NCI-H2196 (cell line): ENCODE data around the gene PILRB.
"Not testable (repeated sequence)": the region's sequence is repeated elsewhere in the genome, so short reads cannot be mapped to it uniquely, and the experiment has no call there.

Source experiments
- DNase-seq: peaks from one replicate; lab custom pipeline; 2025; ENCODE audit not compliant: unreplicated experiment; lab: John Stamatoyannopoulos, UW

PILRB gene

GRCh38 chr7:100353685-100354330 lies 4.1 kb upstream of the PILRB start:
- DNase-seq, result no peak

- DNase-seq, result no peak
These were observed 1.4 kb upstream of the PILRB start for GRCh38 chr7:100356416-100357068.

GRCh38 chr7:100357131-100357561 lies 771 bp upstream of the PILRB start:
- DNase-seq, result no peak

GRCh38 chr7:100358857-100359212 lies 918 bp downstream of the PILRB start:
- DNase-seq, result no peak

- no peak for DNase-seq
These were observed 2.4 kb downstream of the PILRB start for GRCh38 chr7:100360135-100360854.

- DNase-seq, result no peak
These were observed 5.2 kb downstream of the PILRB start for GRCh38 chr7:100363098-100363497.

- DNase-seq, result not testable (repeated sequence)
These were observed 5.9 kb downstream of the PILRB start for GRCh38 chr7:100363797-100364196.

GRCh38 chr7:100364480-100364879 lies 6.6 kb downstream of the PILRB start:
- no peak for DNase-seq

GRCh38 chr7:100365998-100366367 lies 8.1 kb downstream of the PILRB start:
- DNase-seq, result not testable (repeated sequence)

- DNase-seq, result no peak
These were observed 8.7 kb downstream of the PILRB start for GRCh38 chr7:100366411-100367250.

GRCh38 chr7:100367251-100367620 lies 9.3 kb downstream of the PILRB start:
- no peak for DNase-seq

- DNase-seq, result no peak
These were observed 10.0 kb downstream of the PILRB start for GRCh38 chr7:100367676-100368613.

GRCh38 chr7:100369105-100369504 lies 11.2 kb downstream of the PILRB start:
- DNase-seq, result no peak

- no peak for DNase-seq
These were observed 12.4 kb downstream of the PILRB start for GRCh38 chr7:100370303-100370702.

- no peak for DNase-seq
These were observed 12.8 kb downstream of the PILRB start for GRCh38 chr7:100370746-100371145.

- DNase-seq, result no peak
These were observed 13.7 kb downstream of the PILRB start for GRCh38 chr7:100371561-100372171.

GRCh38 chr7:100372256-100372655 lies 14.3 kb downstream of the PILRB start:
- DNase-seq, result no peak

- DNase-seq, result no peak
These were observed 14.8 kb downstream of the PILRB start for GRCh38 chr7:100372694-100373093.

- no peak for DNase-seq
These were observed 15.4 kb downstream of the PILRB start, which contains the start of gene PILRA for GRCh38 chr7:100373261-100373831. Gene PILRA, plus strand, starts transcription at chr7:100373487. Its CDS starts 170 bp downstream, at chr7:100373657.
